Liver (tissue), 9 donors: ENCODE results near the gene PRR23B. TPM values are rescaled to one million over a fixed set of nuclear protein-coding genes. Genes with fewer than 3 reads are reported as not detected.

ENCODE experiments used
- DNase-seq: peaks from one replicate; pipeline ENCODE4 v3.0.0-alpha.2; 2017; ENCODE audit warnings: low spot score
- H3K27ac ChIP-seq, 2 donors: one replicate each; pipeline ENCODE4 v1.7.0; 2013; ENCODE audit warnings: inconsistent platforms in 2 of 2, low read length in 2 of 2, control low read depth in 1 of 2, low read depth in 1 of 2, mild to moderate bottlenecking in 1 of 2
- H3K27me3 ChIP-seq, 4 donors: one replicate each; pipeline versions ENCODE4 v1.6.1 to v1.7.0; 2013; ENCODE audit warnings: low read length in 3 of 4, inconsistent platforms in 1 of 4, mild to moderate bottlenecking in 1 of 4, moderate library complexity in 1 of 4; ENCODE audit not compliant: control insufficient read depth in 4 of 4, insufficient read depth in 4 of 4
- H3K36me3 ChIP-seq, 4 donors: one replicate each; pipeline versions ENCODE4 v1.6.1 to v1.7.0; 2013; ENCODE audit warnings: low read length in 3 of 4, mild to moderate bottlenecking in 3 of 4, low read depth in 1 of 4, moderate library complexity in 1 of 4; ENCODE audit not compliant: control insufficient read depth in 4 of 4, insufficient read depth in 3 of 4
- H3K4me1 ChIP-seq, 4 donors: one replicate each; pipeline versions ENCODE4 v1.6.1 to v1.7.0; 2013; ENCODE audit warnings: low read length in 3 of 4, mild to moderate bottlenecking in 3 of 4, moderate library complexity in 1 of 4; ENCODE audit not compliant: control insufficient read depth in 4 of 4, insufficient read depth in 4 of 4
- H3K4me3 ChIP-seq, 3 donors: one replicate each; pipeline versions ENCODE4 v1.6.1 to v1.7.0; 2013; ENCODE audit warnings: low read length in 3 of 3, control low read depth in 1 of 3, low read depth in 1 of 3, mild to moderate bottlenecking in 1 of 3
- H3K9ac ChIP-seq, 2 donors: one replicate each; pipeline ENCODE4 v1.7.0; 2013; ENCODE audit warnings: low read length in 2 of 2, mild to moderate bottlenecking in 2 of 2, moderate library complexity in 2 of 2, control low read depth in 1 of 2, low read depth in 1 of 2
- H3K9me3 ChIP-seq, 4 donors: one replicate each; pipeline versions ENCODE4 v1.6.1 to v1.7.0; 2013; ENCODE audit warnings: low read length in 3 of 4; ENCODE audit not compliant: control insufficient read depth in 4 of 4
- CTCF ChIP-seq: fragments of 150-350 bp; IDR thresholded peaks from 2 replicates; pipeline ENCODE4 v1.5.1; 2017; ENCODE audit warnings: improper control_type of control experiment, low read depth, low read length; ENCODE audit not compliant: missing input control
- EGR1 ChIP-seq, 2 donors: IDR thresholded peaks; 2 replicates each; pipeline ENCODE4 v1.6.1; 2016 to 2018; ENCODE audit warnings: antibody characterized with exemption in 2 of 2, low read depth in 2 of 2
- HNF4G ChIP-seq: IDR thresholded peaks from 2 replicates; pipeline ENCODE4 v1.6.1; 2016; ENCODE audit warnings: antibody characterized with exemption
- MAX ChIP-seq: IDR thresholded peaks from 2 replicates; pipeline ENCODE4 v1.6.1; 2016; ENCODE audit warnings: antibody characterized with exemption
- SP1 ChIP-seq: IDR thresholded peaks from 2 replicates; pipeline ENCODE4 v1.6.1; 2018; ENCODE audit warnings: antibody characterized with exemption, mild to moderate bottlenecking
- YY1 ChIP-seq: IDR thresholded peaks from 2 replicates; pipeline ENCODE4 v1.6.1; 2016; ENCODE audit warnings: antibody characterized with exemption, mild to moderate bottlenecking
- ZBTB33 ChIP-seq: IDR thresholded peaks from 2 replicates; pipeline ENCODE4 v1.6.1; 2016; ENCODE audit warnings: antibody characterized with exemption
- WGBS: extraction: QIAGEN DNeasy Blood & Tissue Kit; methylation state at CpG from one replicate; pipeline ENCODE4 v1.1.7; 2013; 5-methylcytosine and 5-hydroxymethylcytosine counted together
- polyA plus RNA-seq, 2 donors: library from polyadenylated mRNA; stranded (reverse) in 1 of 2; unstranded in 1 of 2; fragments of 200-250 nt in 1 of 2; fragments of >200 nt in 1 of 2; fragmentation: Nextera tagmentation in 1 of 2; extraction: Ambion mirVana in 1 of 2; gene quantifications; one replicate each; pipeline versions ENCODE4 v1.2.1 to v1.2.3, GENCODE V29; 2013 to 2015
- total RNA-seq, 2 donors: library from RNA; depleted of rRNA; stranded (reverse); fragments of >200 nt; gene quantifications; one replicate each; pipeline ENCODE4 v1.2.3, GENCODE V29; 2014
- donor health status: healthy.
- donor health status: healthy.
- donor health status: healthy.
- donor health status: healthy.
- donor health status: healthy.

Gene PRR23B
- total and polyA plus RNA-seq, 4 donors: not detected

- Histone ChIP-seq H3K9me3 (peaks cover 0 to 5% (median 2%) of the 10 kb centered on the region in 4 donors), H3K27ac (no peak overlapping the region), H3K27me3 (no peaks in the 10 kb centered on the region), H3K9ac (no peak overlapping the region), H3K4me1 (no peaks in the 10 kb centered on the region), H3K4me3 (no peak overlapping the region), H3K36me3 (no peaks in the 10 kb centered on the region)
- TF ChIP-seq ZBTB33: no peak
- WGBS: 94% methylated on average over 2 of the region's 2 CpGs
- DNase-seq: no peak
Observed at GRCh38 chr3:139024968-139025367, 4.2 kb upstream of the PRR23B start.

- 53% methylated on average over 81 of the region's 81 CpGs for WGBS
- Histone ChIP-seq H3K4me3 (no peak overlapping the region), H3K9ac (no peak overlapping the region), H3K27me3 (no peaks in the 10 kb centered on the region), H3K27ac (no peak overlapping the region), H3K36me3 (no peaks in the 10 kb centered on the region), H3K9me3 (peaks cover 0 to 6% (median 3%) of the 10 kb centered on the region in 4 donors), H3K4me1 (no peaks in the 10 kb centered on the region)
- DNase-seq: no peak
- no peak for TF ChIP-seq EGR1 (IDR thresholded peaks at IDR 0.05; ENCODE audit: low read depth in 2 of 2)
- no peak for TF ChIP-seq YY1
Observed at GRCh38 chr3:139020036-139020867, 474 bp downstream of the PRR23B start.

GRCh38 chr3:139016430-139017048, 4.2 kb downstream of the PRR23B start:
- DNase-seq: no peak
- Histone ChIP-seq H3K9me3 (peaks cover 0 to 6% (median 3%) of the 10 kb centered on the region in 4 donors), H3K4me3 (no peak overlapping the region), H3K36me3 (no peaks in the 10 kb centered on the region), H3K9ac (no peak overlapping the region), H3K27ac (no peak overlapping the region), H3K4me1 (no peaks in the 10 kb centered on the region), H3K27me3 (no peaks in the 10 kb centered on the region)
- TF ChIP-seq HNF4G: no peak
- no peak for TF ChIP-seq CTCF
- no peak for TF ChIP-seq SP1
- no peak for TF ChIP-seq MAX
- 70% methylated on average over 3 of the region's 3 CpGs for WGBS
